CD4-positive, alpha-beta T cell treated with Interleukin-15 for 1 hour (primary cell): ENCODE measurements around the gene ABCB7.
"Not testable (repeated sequence)": the region's sequence is repeated elsewhere in the genome, so short reads cannot be mapped to it uniquely, and the experiment has no call there.

ENCODE experiments used
- DNase-seq: peaks from one replicate; pipeline ENCODE4 v3.0.0-alpha.2; 2020

ABCB7 gene

GRCh38 chrX:75086731-75087195, 69.3 kb downstream of the ABCB7 start:
- DNase-seq, result no peak

GRCh38 chrX:75084757-75085156, 71.3 kb downstream of the ABCB7 start:
- no peak for DNase-seq

GRCh38 chrX:75076429-75076828, 79.7 kb downstream of the ABCB7 start:
- no peak for DNase-seq

- no peak for DNase-seq
These were observed 81.6 kb downstream of the ABCB7 start for GRCh38 chrX:75074475-75074874.

- DNase-seq, result no peak
These were observed 84.7 kb downstream of the ABCB7 start for GRCh38 chrX:75071334-75071733.

- no peak for DNase-seq
These were observed 88.2 kb downstream of the ABCB7 start for GRCh38 chrX:75067931-75068330.

GRCh38 chrX:75061701-75062100, 94.4 kb downstream of the ABCB7 start:
- DNase-seq, result no peak

GRCh38 chrX:75051047-75051446, 105.0 kb downstream of the ABCB7 start:
- DNase-seq, result no peak

GRCh38 chrX:75045369-75045768, 110.7 kb downstream of the ABCB7 start:
- no peak for DNase-seq

- DNase-seq, result not testable (repeated sequence)
These were observed 111.9 kb downstream of the ABCB7 start for GRCh38 chrX:75044142-75044541.

- DNase-seq, result no peak
These were observed 117.2 kb downstream of the ABCB7 start for GRCh38 chrX:75038925-75039324.
